Thoracic aorta (tissue), 2 donors: ENCODE measurements around the gene MPDU1. TPM values are rescaled to one million over a fixed set of nuclear protein-coding genes. Genes with fewer than 3 reads are reported as not detected.

Experiments
- ATAC-seq: fragments of 150-250 bp; one replicate; pipeline ENCODE4 v1.8.0; 2017; ENCODE audit warnings: low read depth; ENCODE audit not compliant: insufficient number of reproducible peaks, low FRiP score
- DNase-seq: peaks from one replicate; pipeline ENCODE4 v3.0.0-alpha.2; 2020; ENCODE audit warnings: low spot score
- H3K27ac ChIP-seq, 2 donors: fragments of 200-600 bp; sonication (generic); 1 replicate in 1 of 2; 2 replicates in 1 of 2; pipeline ENCODE4 v1.5.1; 2016; ENCODE audit warnings: mild to moderate bottlenecking in 2 of 2, moderate library complexity in 2 of 2
- H3K27me3 ChIP-seq: fragments of 200-600 bp; sonication (generic); replicated peaks from 2 replicates; pipeline ENCODE4 v1.6.0; 2016; ENCODE audit warnings: mild to moderate bottlenecking; ENCODE audit not compliant: insufficient read depth
- H3K36me3 ChIP-seq: fragments of 200-600 bp; sonication (generic); one replicate; pipeline ENCODE4 v1.5.1; 2016
- H3K4me1 ChIP-seq, 2 donors: fragments of 200-600 bp; sonication (generic); 1 replicate in 1 of 2; 2 replicates in 1 of 2; pipeline versions ENCODE4 v1.5.1 to v1.6.0; 2016; ENCODE audit warnings: low read depth in 2 of 2, mild to moderate bottlenecking in 1 of 2; ENCODE audit not compliant: control insufficient read depth in 1 of 2
- H3K4me3 ChIP-seq: fragments of 200-600 bp; sonication (generic); 2 replicates; pipeline ENCODE4 v1.5.1; 2016; ENCODE audit warnings: mild to moderate bottlenecking
- H3K9me3 ChIP-seq: fragments of 200-600 bp; sonication (generic); 2 replicates; pipeline ENCODE4 v1.5.1; 2016
- CTCF ChIP-seq: fragments of 200-600 bp; sonication (generic); IDR thresholded peaks from one replicate; pipeline ENCODE4 v1.5.1; 2019; ENCODE audit warnings: antibody characterized with exemption
- total RNA-seq, 2 donors: library from RNA; depleted of rRNA; stranded (reverse); fragments of >200 nt; gene quantifications; one replicate each; pipeline versions ENCODE4 v1.1.0 to v1.2.3, GENCODE V29; 2016

The MPDU1 gene
- total RNA-seq, 2 donors from 2014 or later = 31.1 to 38.9 TPM

- no peak for DNase-seq
- Histone ChIP-seq H3K27me3 (no peaks in the 10 kb centered on the region), H3K4me1 (peaks cover 16 to 22% of the 10 kb centered on the region in 2 donors), H3K27ac (peak overlapping the region; percentile 86 to 87), H3K9me3 (no peaks in the 10 kb centered on the region), H3K4me3 (peak overlapping the region; percentile 66), H3K36me3 (peaks cover 54% of the 10 kb centered on the region)
- ATAC-seq = no peak
- no peak for TF ChIP-seq CTCF
Observed at GRCh38 chr17:7572338-7572587, 11.4 kb upstream of the MPDU1 start.

GRCh38 chr17:7572588-7573323, 10.9 kb upstream of the MPDU1 start:
- Histone ChIP-seq H3K27me3 (no peaks in the 10 kb centered on the region), H3K4me3 (peak overlapping the region; percentile 97), H3K36me3 (peaks cover 54% of the 10 kb centered on the region), H3K9me3 (no peaks in the 10 kb centered on the region), H3K27ac (peak overlapping the region; percentile 99 to 100), H3K4me1 (peaks cover 16 to 22% of the 10 kb centered on the region in 2 donors)
- peak; percentile 91 for ATAC-seq
- no peak for TF ChIP-seq CTCF
- peak; percentile 96 for DNase-seq

GRCh38 chr17:7573324-7574080, 10.2 kb upstream of the MPDU1 start:
- Histone ChIP-seq H3K4me1 (peaks cover 17 to 23% of the 10 kb centered on the region in 2 donors), H3K4me3 (peak overlapping the region; percentile 97), H3K36me3 (peaks cover 62% of the 10 kb centered on the region), H3K27ac (peak overlapping the region; percentile 99 to 100), H3K27me3 (no peaks in the 10 kb centered on the region), H3K9me3 (no peaks in the 10 kb centered on the region)
- DNase-seq (peak; percentile 76), ATAC-seq (peak; percentile 44)
- no peak for TF ChIP-seq CTCF

GRCh38 chr17:7574176-7574953, 9.3 kb upstream of the MPDU1 start:
- Histone ChIP-seq H3K4me1 (peaks cover 25 to 32% of the 10 kb centered on the region in 2 donors), H3K36me3 (peaks cover 64% of the 10 kb centered on the region), H3K4me3 (peak overlapping the region; percentile 97), H3K27me3 (no peaks in the 10 kb centered on the region), H3K9me3 (no peaks in the 10 kb centered on the region), H3K27ac (peak overlapping the region; percentile 99 to 100)
- ATAC-seq = no peak
- no peak for TF ChIP-seq CTCF
- DNase-seq = no peak

DNA sequence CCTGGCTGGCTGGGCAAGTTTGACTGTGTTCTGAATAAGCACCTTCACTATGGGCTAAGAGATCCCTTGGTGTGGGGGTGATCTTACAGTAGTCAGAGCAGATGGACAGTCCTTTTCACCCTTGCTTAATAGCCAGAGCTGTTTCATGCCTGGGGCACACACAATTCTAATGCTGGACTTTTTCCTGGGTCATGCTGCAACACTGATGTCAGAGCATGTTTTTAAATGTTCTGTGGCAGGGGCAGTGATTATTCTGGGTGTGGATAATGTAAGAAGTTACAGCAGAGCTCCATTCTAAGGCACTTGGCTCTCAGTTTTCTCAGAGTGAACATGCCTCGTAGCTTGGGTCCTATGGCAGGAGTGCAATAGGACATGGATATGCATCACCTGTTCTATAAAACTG, 8.2 kb upstream of the MPDU1 start:
- no peaks in the 10 kb centered on the region for H3K27me3 ChIP-seq
- ATAC-seq (no peak), DNase-seq (no peak)
- TF ChIP-seq CTCF = no peak
- peaks cover 55% of the 10 kb centered on the region for H3K36me3 ChIP-seq
- H3K4me3 ChIP-seq = no peak overlapping the region
- peaks cover 33 to 43% of the 10 kb centered on the region in 2 donors for H3K4me1 ChIP-seq
- peak overlapping the region in 1 of 2 donors; percentile 19 for H3K27ac ChIP-seq
- no peaks in the 10 kb centered on the region for H3K9me3 ChIP-seq
